H1 (cell line): ENCODE data around the gene FAR2. TPM values are rescaled to one million over a fixed set of nuclear protein-coding genes. Genes with fewer than 3 reads are reported as not detected.

ENCODE experiments used
- CTCF ChIA-PET: fragments of 300-600 bp; sonication (Branson Sonifier 250); formaldehyde crosslinking; loops from one replicate; lab custom pipeline; 2021; ENCODE audit not compliant: partially characterized antibody; lab: Charles Lee
- POLR2A ChIA-PET: fragments of 300-600 bp; sonication (Branson Sonifier 250); formaldehyde crosslinking; loops from one replicate; lab custom pipeline; 2021; ENCODE audit warnings: inconsistent platforms; ENCODE audit not compliant: partially characterized antibody; lab: Charles Lee
- DNase-seq, 2 experiments: peaks; one replicate each; pipeline versions ENCODE4 v3.0.0 to v3.0.0-alpha.2; 2010 to 2022; ENCODE audit warnings: low spot score in 2 of 2, low read depth in 1 of 2, mixed read lengths in 1 of 2
- FAIRE-seq: peaks from 2 replicates; lab custom pipeline; 2011; peaks lifted over from hg19 to GRCh38; lab: Jason Lieb, UNC
- H2AFZ ChIP-seq: 2 replicates; pipeline ENCODE4 v1.8.1; 2012; ENCODE audit warnings: low read length, inconsistent platforms
- H2AK5ac ChIP-seq: 2 replicates; pipeline ENCODE4 v1.6.1; 2013; ENCODE audit warnings: low read depth, low read length
- H2BK120ac ChIP-seq: replicated peaks from 2 replicates; pipeline ENCODE3; 2013; ENCODE audit warnings: low read depth, low read length, inconsistent platforms
- H2BK12ac ChIP-seq: 2 replicates; pipeline ENCODE4 v1.6.1; 2013; ENCODE audit warnings: low read depth, low read length
- H2BK15ac ChIP-seq: 2 replicates; pipeline ENCODE4 v1.6.1; 2013; ENCODE audit warnings: low read length
- H2BK20ac ChIP-seq: 2 replicates; pipeline ENCODE4 v1.6.1; 2013; ENCODE audit warnings: low read length
- H2BK5ac ChIP-seq: 2 replicates; pipeline ENCODE4 v1.6.1; 2013; ENCODE audit warnings: low read depth, low read length
- H3K14ac ChIP-seq: 2 replicates; pipeline ENCODE4 v1.6.1; 2013; ENCODE audit warnings: inconsistent platforms; ENCODE audit not compliant: insufficient read length
- H3K18ac ChIP-seq: 2 replicates; pipeline ENCODE4 v1.6.1; 2013; ENCODE audit warnings: low read length; ENCODE audit errors: extremely low read depth
- H3K23ac ChIP-seq: 2 replicates; pipeline ENCODE4 v1.6.1; 2013; ENCODE audit warnings: inconsistent platforms; ENCODE audit not compliant: insufficient read length
- H3K23me2 ChIP-seq: 2 replicates; pipeline ENCODE4 v1.6.1; 2013; ENCODE audit warnings: low read depth, low read length
- H3K27ac ChIP-seq: 2 replicates; pipeline ENCODE4 v1.6.1; 2011; ENCODE audit warnings: low read depth, low read length, inconsistent platforms
- H3K27me3 ChIP-seq, 4 experiments: replicated peaks in 1 of 4; 1 replicate in 1 of 4; 2 replicates in 3 of 4; pipeline versions ENCODE4 v1.6.1 to v1.8.1; 2011 to 2013; ENCODE audit warnings: low read length in 3 of 4, mild to moderate bottlenecking in 3 of 4, inconsistent platforms in 2 of 4, mixed read lengths in 2 of 4, moderate library complexity in 1 of 4; ENCODE audit not compliant: control insufficient read depth in 3 of 4, insufficient read depth in 3 of 4; ENCODE audit errors: extremely low read depth in 1 of 4
- H3K36me3 ChIP-seq, 4 experiments: 2 replicates each; pipeline versions ENCODE4 v1.6.1 to v1.8.1; 2011 to 2013; ENCODE audit warnings: mild to moderate bottlenecking in 4 of 4, low read length in 3 of 4, moderate library complexity in 2 of 4, control low read depth in 1 of 4, inconsistent platforms in 1 of 4; ENCODE audit not compliant: insufficient read depth in 4 of 4, control insufficient read depth in 2 of 4
- H3K4ac ChIP-seq: replicated peaks from 2 replicates; pipeline ENCODE3; 2013; ENCODE audit warnings: low read length, low read depth, mixed read lengths, inconsistent platforms; ENCODE audit not compliant: insufficient read length
- H3K4me1 ChIP-seq, 4 experiments: replicated peaks in 1 of 4; 1 replicate in 1 of 4; 2 replicates in 3 of 4; pipeline versions ENCODE4 v1.6.1 to v1.8.1; 2011 to 2013; ENCODE audit warnings: low read length in 3 of 4, inconsistent platforms in 2 of 4, mixed read lengths in 1 of 4; ENCODE audit not compliant: insufficient read depth in 4 of 4, control insufficient read depth in 3 of 4
- H3K4me2 ChIP-seq, 2 experiments: 2 replicates each; pipeline versions ENCODE4 v1.6.1 to v1.8.1; 2011 to 2013; ENCODE audit warnings: low read depth in 2 of 2, low read length in 2 of 2, control low read depth in 1 of 2, inconsistent platforms in 1 of 2, mild to moderate bottlenecking in 1 of 2; ENCODE audit not compliant: insufficient read depth in 1 of 2
- H3K4me3 ChIP-seq, 4 experiments: fragments of 200-600, 300-600 bp in 1 of 4; sonication (generic), shearing (Covaris generic), sonication (Bioruptor Twin) in 1 of 4; 2 replicates each; pipeline versions ENCODE4 v1.5.1 to v1.8.1; 2011 to 2016; ENCODE audit warnings: low read length in 4 of 4, low read depth in 3 of 4, control low read depth in 2 of 4, inconsistent platforms in 2 of 4, mild to moderate bottlenecking in 2 of 4, mixed read lengths in 1 of 4, moderate library complexity in 1 of 4; ENCODE audit not compliant: insufficient read depth in 2 of 4; ENCODE audit errors: extremely low read depth in 1 of 4
- H3K56ac ChIP-seq: replicated peaks from 2 replicates; pipeline ENCODE3; 2013; ENCODE audit warnings: low read depth, mild to moderate bottlenecking, mixed read lengths, low read length, inconsistent platforms; ENCODE audit not compliant: insufficient read length
- H3K79me1 ChIP-seq: 2 replicates; pipeline ENCODE4 v1.6.1; 2013; ENCODE audit warnings: low read depth, low read length, control low read depth
- H3K79me2 ChIP-seq, 2 experiments: 2 replicates each; pipeline versions ENCODE4 v1.6.1 to v1.8.1; 2012 to 2013; ENCODE audit warnings: low read length in 2 of 2, mild to moderate bottlenecking in 2 of 2, inconsistent platforms in 1 of 2; ENCODE audit not compliant: insufficient read depth in 2 of 2, control insufficient read depth in 1 of 2
- H3K9ac ChIP-seq, 4 experiments: replicated peaks in 1 of 4; 1 replicate in 1 of 4; 2 replicates in 3 of 4; pipeline versions ENCODE4 v1.6.1 to v1.8.1; 2011 to 2013; ENCODE audit warnings: low read depth in 3 of 4, low read length in 3 of 4, control low read depth in 2 of 4, mild to moderate bottlenecking in 2 of 4, moderate library complexity in 2 of 4, inconsistent platforms in 1 of 4; ENCODE audit errors: extremely low read depth in 1 of 4
- H3K9me3 ChIP-seq, 2 experiments: 2 replicates each; pipeline versions ENCODE4 v1.6.1 to v1.8.1; 2012 to 2013; ENCODE audit warnings: mild to moderate bottlenecking in 2 of 2, moderate library complexity in 2 of 2, control low read depth in 1 of 2, inconsistent platforms in 1 of 2, low read depth in 1 of 2, low read length in 1 of 2, mixed read lengths in 1 of 2; ENCODE audit not compliant: insufficient read depth in 2 of 2
- H4K20me1 ChIP-seq, 2 experiments: replicated peaks in 1 of 2; 2 replicates each; pipeline versions ENCODE3 to v1.8.1; 2011 to 2013; ENCODE audit warnings: inconsistent platforms in 2 of 2, low read length in 2 of 2, mild to moderate bottlenecking in 1 of 2; ENCODE audit not compliant: insufficient read depth in 2 of 2, control insufficient read depth in 1 of 2
- H4K5ac ChIP-seq: 2 replicates; pipeline ENCODE4 v1.6.1; 2013; ENCODE audit warnings: low read length, low read depth, mixed read lengths, inconsistent platforms; ENCODE audit not compliant: insufficient read length
- H4K8ac ChIP-seq: 2 replicates; pipeline ENCODE4 v1.8.0; 2013; ENCODE audit warnings: mild to moderate bottlenecking, moderate library complexity, low read length, inconsistent platforms; ENCODE audit not compliant: insufficient read depth; ENCODE audit errors: extremely low read depth
- H4K91ac ChIP-seq: replicated peaks from 2 replicates; pipeline ENCODE3; 2013; ENCODE audit warnings: low read length, mixed read lengths, inconsistent platforms; ENCODE audit not compliant: insufficient read length
- ATF3 ChIP-seq: IDR thresholded peaks from 2 replicates; pipeline ENCODE4 v1.6.1; 2011; ENCODE audit warnings: low read depth, mild to moderate bottlenecking, low read length; ENCODE audit not compliant: insufficient read depth
- BRCA1 ChIP-seq: IDR thresholded peaks from 2 replicates; pipeline ENCODE4 v1.6.1; 2012; ENCODE audit warnings: low read depth, low read length, improper control_type of control experiment
- CEBPB ChIP-seq: IDR thresholded peaks from 2 replicates; pipeline ENCODE4 v1.6.1; 2012; ENCODE audit warnings: low read depth, low read length
- CTCF ChIP-seq, 3 experiments: IDR thresholded peaks; 1 replicate in 2 of 3; 2 replicates in 1 of 3; pipeline versions ENCODE4 v1.5.1 to v1.6.1; 2011; ENCODE audit warnings: low read length in 3 of 3, mild to moderate bottlenecking in 3 of 3, inconsistent platforms in 2 of 3, low read depth in 1 of 3, moderate library complexity in 1 of 3; ENCODE audit not compliant: insufficient read depth in 1 of 3; ENCODE audit errors: control extremely low read depth in 1 of 3
- PHF8 ChIP-seq: fragments of 200-600 bp; sonication (generic); conservative IDR thresholded peaks from 2 replicates; pipeline ENCODE4 v1.7.1; 2012; ENCODE audit warnings: low read depth, mild to moderate bottlenecking, inconsistent platforms, low read length, moderate library complexity
- SP1 ChIP-seq: IDR thresholded peaks from 2 replicates; pipeline ENCODE4 v1.6.1; 2011; ENCODE audit warnings: low read depth, low read length
- SP4 ChIP-seq: IDR thresholded peaks from 2 replicates; pipeline ENCODE4 v1.6.1; 2012; ENCODE audit warnings: low read length, inconsistent platforms
- TAF7 ChIP-seq: optimal IDR thresholded peaks from 2 replicates; pipeline ENCODE3; 2011; ENCODE audit warnings: low read depth, mild to moderate bottlenecking, inconsistent platforms, low read length, moderate library complexity, borderline replicate concordance
- TBP ChIP-seq: IDR thresholded peaks from 2 replicates; pipeline ENCODE4 v1.6.1; 2011; ENCODE audit warnings: low read depth, low read length, improper control_type of control experiment
- TCF12 ChIP-seq: IDR thresholded peaks from 2 replicates; pipeline ENCODE4 v1.6.1; 2011; ENCODE audit warnings: low read depth, mild to moderate bottlenecking, low read length
- WGBS, 2 experiments: shearing (Covaris generic) in 1 of 2; methylation state at CpG; one replicate each; pipeline versions ENCODE4 v1.1.6 to v1.1.7; 2013 to 2015; ENCODE audit warnings: low lambda C conversion rate in 2 of 2, mixed read lengths in 2 of 2, inconsistent platforms in 1 of 2, low coverage in 1 of 2, missing lambda C conversion rate in 1 of 2; ENCODE audit not compliant: insufficient replicate concordance in 2 of 2, insufficient coverage in 1 of 2, insufficient read length in 1 of 2; ENCODE audit errors: extremely low coverage in 1 of 2, missing lambda C conversion rate in 1 of 2; 5-methylcytosine and 5-hydroxymethylcytosine counted together
- polyA plus RNA-seq, 7 experiments: library from polyadenylated mRNA; depleted of rRNA in 3 of 7; stranded (reverse) in 5 of 7; unstranded in 2 of 7; fragments of >200 nt in 5 of 7; fragments of 200-250 nt in 2 of 7; gene quantifications; 1 replicate in 5 of 7; 2 replicates in 1 of 7; 4 replicates in 1 of 7; pipeline versions ENCODE4 v1.2.1 to v1.2.3, GENCODE V29; 2011 to 2013; ENCODE audit warnings: missing spikeins in 2 of 7, mixed read lengths in 2 of 7
- total RNA-seq: library from RNA; stranded (reverse); fragmentation: NEBNext Ultra II Directional; extraction: Animal tissue kit (Norgen Biotek cat#: 25700); gene quantifications from 2 replicates; pipeline ENCODE4 v1.2.1, GENCODE V29; 2021

The FAR2 gene
- total and polyA plus RNA-seq, 2 of the 8 experiments (the other 6 are each of a cell fraction or from before 2014, with no cell fraction given), result 24.0 to 24.1 TPM

GRCh38 chr12:29278673-29279420 is 129.8 kb downstream of the FAR2 start:
- FAIRE-seq, result no peak
- no peak for TF ChIP-seq ATF3
- TF ChIP-seq TAF7, result no peak
- TF ChIP-seq CEBPB, result no peak
- TF ChIP-seq TBP, result no peak
- TF ChIP-seq TCF12, result no peak
- no peak for TF ChIP-seq CTCF (IDR thresholded peaks at IDR 0.05; ENCODE audit: control extremely low read depth in 1 of 3, insufficient read depth in 1 of 3, low read depth in 1 of 3, low read length in 3 of 3)
- TF ChIP-seq SP4, result no peak
- TF ChIP-seq PHF8, result no peak
- TF ChIP-seq BRCA1, result no peak
- TF ChIP-seq SP1, result no peak

More at GRCh38 chr12:29278673-29279420, 129.8 kb downstream of the FAR2 start:
- H3K79me1 ChIP-seq, result no peaks in the 10 kb centered on the region
- 93% methylated on average over 3 of the region's 3 CpGs; no CpG with 5 or more reads in 1 of the 2 experiments for WGBS, 2 experiments
- H4K5ac ChIP-seq, result no peak overlapping the region
- no peak for DNase-seq
- H2BK12ac ChIP-seq, result no peak overlapping the region
- no peaks in the 10 kb centered on the region; a peak in 1 of 8 replicates for H3K36me3 ChIP-seq
- H3K14ac ChIP-seq, result no peak overlapping the region
- H3K4me3 ChIP-seq, result no peak overlapping the region
- H3K4me2 ChIP-seq, result no peak overlapping the region
- no peak overlapping the region for H2BK15ac ChIP-seq
- H3K79me2 ChIP-seq, result no peaks in the 10 kb centered on the region
- H3K23ac ChIP-seq, result no peak overlapping the region
- no peak overlapping the region for H3K27ac ChIP-seq
- no peak overlapping the region for H3K18ac ChIP-seq
- no peak overlapping the region for H3K56ac ChIP-seq
- CTCF ChIA-PET, result interaction anchor here (1.0 kb wide), 1 partner anchor 28 kb away, joined by 3 read pairs; no protein-coding TSS in a partner anchor
- H4K8ac ChIP-seq, result no peak overlapping the region
- no peaks in the 10 kb centered on the region for H3K9me3 ChIP-seq
- no peak overlapping the region for H2BK20ac ChIP-seq
- H3K4me1 ChIP-seq, result no peaks in the 10 kb centered on the region
- H4K91ac ChIP-seq, result no peak overlapping the region
- H3K9ac ChIP-seq, result no peak overlapping the region
- H4K20me1 ChIP-seq, result no peaks in the 10 kb centered on the region
- no peak overlapping the region for H3K4ac ChIP-seq
- H2BK120ac ChIP-seq, result no peak overlapping the region
- no peaks in the 10 kb centered on the region for H3K23me2 ChIP-seq
- H2BK5ac ChIP-seq, result no peak overlapping the region
- no peak overlapping the region for H2AFZ ChIP-seq
- no peak overlapping the region for H2AK5ac ChIP-seq
- POLR2A ChIA-PET, result interaction anchor here (0.6 kb wide), 1 partner anchor 17 kb away, joined by 5 read pairs; no protein-coding TSS in a partner anchor
- H3K27me3 ChIP-seq, result no peaks in the 10 kb centered on the region
